HUES6 (cell line): Measurements from ENCODE around the gene SCN8A.
"Not testable (repeated sequence)": the region's sequence is repeated elsewhere in the genome, so short reads cannot be mapped to it uniquely, and the experiment has no call there.

ENCODE experiments used
- H3K27ac ChIP-seq: 2 replicates; pipeline ENCODE4 v1.7.0; 2013; ENCODE audit warnings: low read depth, mild to moderate bottlenecking, low read length, inconsistent platforms
- H3K27me3 ChIP-seq: 2 replicates; pipeline ENCODE4 v1.6.1; 2013; ENCODE audit warnings: low read length; ENCODE audit not compliant: control insufficient read depth, insufficient read depth
- H3K36me3 ChIP-seq: 2 replicates; pipeline ENCODE4 v1.6.1; 2013; ENCODE audit warnings: low read length; ENCODE audit not compliant: control insufficient read depth, insufficient read depth
- H3K4me1 ChIP-seq: 2 replicates; pipeline ENCODE4 v1.6.1; 2013; ENCODE audit warnings: low read length; ENCODE audit not compliant: control insufficient read depth, insufficient read depth
- H3K4me3 ChIP-seq: 2 replicates; pipeline ENCODE4 v1.5.1; 2013; ENCODE audit warnings: low read depth, low read length
- H3K9ac ChIP-seq: one replicate; pipeline ENCODE4 v1.6.1; 2013; ENCODE audit warnings: mild to moderate bottlenecking, low read length
- H3K9me3 ChIP-seq: 2 replicates; pipeline ENCODE4 v1.6.1; 2013; ENCODE audit warnings: low read depth, low read length; ENCODE audit not compliant: control insufficient read depth, insufficient read depth

The SCN8A gene

DNA sequence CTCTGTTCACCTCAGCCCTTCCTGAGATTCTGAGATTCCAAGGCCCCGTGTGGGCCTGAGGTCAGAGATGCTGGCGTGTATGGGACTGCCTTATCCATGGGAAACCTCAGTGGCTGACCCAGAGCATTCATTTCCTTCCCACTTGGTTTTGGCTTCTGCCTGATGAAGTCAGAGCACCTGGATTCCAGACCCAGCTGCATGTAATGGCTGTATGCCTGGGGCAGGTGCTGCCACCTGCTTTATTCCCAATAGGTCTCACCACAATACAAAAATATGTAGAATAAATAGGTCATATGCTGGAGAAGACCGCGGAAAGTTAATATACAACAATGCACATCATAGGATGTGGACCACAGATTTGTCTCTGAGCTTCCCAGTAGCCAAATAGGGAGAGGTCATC, 231.9 kb downstream of the SCN8A start:
- Histone ChIP-seq H3K27me3 (peaks cover 15% of the 10 kb centered on the region), H3K4me1 (peaks cover 20% of the 10 kb centered on the region), H3K27ac (no peak overlapping the region), H3K4me3 (no peak overlapping the region), H3K9ac (no peak overlapping the region), H3K9me3 (no peaks in the 10 kb centered on the region), H3K36me3 (peaks cover 4% of the 10 kb centered on the region; the same call in 1 of the 2 replicates)

DNA sequence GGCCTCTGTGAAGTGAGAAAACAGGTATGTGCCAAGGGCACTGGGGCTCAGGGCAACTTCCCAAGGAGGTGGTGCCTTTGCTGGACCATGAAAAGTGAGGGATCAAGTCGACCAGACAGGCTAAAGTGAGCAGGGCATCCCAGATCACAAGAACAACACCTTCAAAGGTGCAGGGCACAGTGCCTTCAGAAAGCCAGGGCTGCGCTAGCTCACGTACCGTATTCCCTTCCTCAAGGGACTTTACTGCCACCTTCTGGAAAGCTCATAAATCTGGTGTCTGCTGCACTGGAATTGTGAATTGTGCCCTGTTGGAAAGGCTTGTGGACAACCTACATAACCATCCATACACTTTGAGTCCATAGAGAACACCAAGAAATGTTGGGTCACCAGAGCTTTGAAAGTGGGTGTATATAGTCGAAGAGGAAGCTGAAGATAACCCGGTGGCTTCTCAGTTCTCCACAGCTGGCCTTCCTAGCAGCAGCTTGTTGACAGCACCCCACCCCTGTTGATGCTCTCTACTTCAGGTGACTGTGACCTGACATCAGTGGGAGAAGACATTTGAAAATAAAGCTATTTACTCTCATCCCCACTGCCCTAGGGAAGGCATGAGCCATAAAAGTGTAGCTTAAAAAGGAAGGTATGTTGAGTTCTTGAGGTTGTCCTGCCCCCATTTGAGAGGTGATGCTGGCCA, 233.0 kb downstream of the SCN8A start:
- Histone ChIP-seq H3K27me3 (peaks cover 12% of the 10 kb centered on the region; the same call in 1 of the 2 replicates), H3K4me1 (peaks cover 30% of the 10 kb centered on the region), H3K9me3 (no peaks in the 10 kb centered on the region), H3K36me3 (peaks cover 4% of the 10 kb centered on the region; the same call in 1 of the 2 replicates), H3K27ac (no peak overlapping the region), H3K9ac (no peak overlapping the region), H3K4me3 (no peak overlapping the region)

DNA sequence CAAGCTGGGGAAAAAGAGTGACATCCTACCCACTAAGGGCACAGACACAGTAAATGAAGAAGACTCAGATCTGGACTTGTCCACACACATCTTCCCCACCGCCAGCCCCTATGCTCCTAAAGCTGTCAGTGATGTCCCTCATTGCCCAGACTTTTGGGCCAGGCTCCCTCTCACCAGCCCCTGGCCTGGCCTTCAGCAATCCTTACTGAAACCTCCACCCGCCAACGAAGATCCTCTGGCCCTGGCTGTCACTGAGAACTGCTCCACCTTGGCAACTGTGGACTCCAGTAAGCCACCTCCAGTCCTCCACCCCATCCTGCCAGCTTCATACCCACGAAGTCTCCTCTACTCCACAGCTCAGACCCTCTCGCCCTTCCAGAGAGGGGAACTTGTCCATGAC, 234.2 kb downstream of the SCN8A start:
- Histone ChIP-seq H3K36me3 (peaks cover 4% of the 10 kb centered on the region; the same call in 1 of the 2 replicates), H3K4me3 (no peak overlapping the region), H3K4me1 (peaks cover 30% of the 10 kb centered on the region), H3K9ac (no peak overlapping the region), H3K9me3 (no peaks in the 10 kb centered on the region), H3K27me3 (peaks cover 2% of the 10 kb centered on the region; the same call in 1 of the 2 replicates), H3K27ac (no peak overlapping the region)

DNA sequence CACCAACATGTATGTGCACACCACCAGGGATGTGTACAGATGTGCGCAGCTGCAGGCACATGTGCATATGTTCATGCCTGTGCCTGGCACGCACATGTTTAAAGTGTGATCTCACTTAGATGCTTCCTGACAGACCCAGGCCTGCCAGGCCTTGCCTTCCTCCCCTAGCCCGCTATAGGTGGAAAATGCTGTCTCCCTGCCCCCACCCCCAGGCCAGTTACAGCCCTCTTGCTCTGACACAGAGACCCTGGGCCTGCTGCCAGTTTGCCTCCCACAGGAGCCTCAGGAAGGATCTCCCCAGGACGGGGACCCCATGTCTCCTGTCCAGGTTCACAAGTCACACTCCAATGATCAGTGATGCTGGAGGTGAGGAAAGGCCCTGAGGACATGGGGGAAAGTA, 235.8 kb downstream of the SCN8A start:
- Histone ChIP-seq H3K4me3 (no peak overlapping the region), H3K4me1 (peaks cover 41% of the 10 kb centered on the region), H3K36me3 (peaks cover 4% of the 10 kb centered on the region; the same call in 1 of the 2 replicates), H3K9ac (no peak overlapping the region), H3K27me3 (no peaks in the 10 kb centered on the region; the same call in 1 of the 2 replicates), H3K27ac (no peak overlapping the region), H3K9me3 (no peaks in the 10 kb centered on the region)

DNA sequence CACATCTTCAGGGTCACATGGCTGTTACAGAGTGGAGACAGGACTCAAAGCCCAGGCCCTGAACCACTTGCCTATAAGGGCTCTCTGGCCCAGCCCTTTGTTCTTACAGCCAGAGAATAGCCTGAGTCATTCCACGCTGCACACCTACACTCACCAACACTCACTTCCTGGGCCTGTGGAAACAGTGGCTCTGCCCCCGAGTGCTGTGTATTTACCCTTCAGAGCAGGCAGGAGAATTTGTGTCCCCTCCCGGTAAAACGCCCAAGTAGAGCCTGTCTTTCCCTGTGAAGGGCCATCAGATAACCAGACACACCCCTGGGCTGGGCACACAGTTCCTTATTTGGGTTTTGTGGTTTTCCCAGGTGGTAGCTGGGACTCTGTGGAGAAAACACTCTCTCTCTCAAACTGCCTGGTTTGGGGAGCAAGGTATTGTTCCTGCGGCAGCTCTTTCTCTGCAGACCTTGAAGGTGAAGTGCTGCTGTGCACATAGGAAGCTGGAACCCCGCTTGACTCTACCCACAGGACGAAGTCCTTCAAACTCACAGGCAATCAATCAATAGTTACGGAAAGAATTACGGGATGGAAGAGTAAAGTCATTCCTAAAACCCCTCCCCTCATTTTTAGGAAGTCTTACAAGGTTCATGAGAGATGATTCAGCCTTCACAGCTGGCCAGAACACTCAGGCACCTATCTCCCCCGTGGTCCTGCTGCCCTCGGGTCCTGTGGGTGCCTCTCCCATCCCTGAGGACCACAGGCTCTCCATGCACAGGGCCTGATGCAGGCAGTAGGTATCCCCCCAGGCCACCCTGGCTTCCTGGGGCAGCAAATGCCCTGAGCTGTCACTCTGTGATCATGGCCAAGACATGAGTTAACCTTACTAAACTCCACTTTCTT, 237.1 kb downstream of the SCN8A start:
- peak overlapping the region; percentile 31 for H3K9ac ChIP-seq
- no peaks in the 10 kb centered on the region for H3K9me3 ChIP-seq
- H3K27ac ChIP-seq, result peak overlapping the region; percentile 6; the same call in 1 of the 2 replicates
- peaks cover 49% of the 10 kb centered on the region for H3K4me1 ChIP-seq
- H3K36me3 ChIP-seq, result no peaks in the 10 kb centered on the region; the same call in 1 of the 2 replicates
- H3K4me3 ChIP-seq, result no peak overlapping the region
- no peaks in the 10 kb centered on the region for H3K27me3 ChIP-seq

DNA sequence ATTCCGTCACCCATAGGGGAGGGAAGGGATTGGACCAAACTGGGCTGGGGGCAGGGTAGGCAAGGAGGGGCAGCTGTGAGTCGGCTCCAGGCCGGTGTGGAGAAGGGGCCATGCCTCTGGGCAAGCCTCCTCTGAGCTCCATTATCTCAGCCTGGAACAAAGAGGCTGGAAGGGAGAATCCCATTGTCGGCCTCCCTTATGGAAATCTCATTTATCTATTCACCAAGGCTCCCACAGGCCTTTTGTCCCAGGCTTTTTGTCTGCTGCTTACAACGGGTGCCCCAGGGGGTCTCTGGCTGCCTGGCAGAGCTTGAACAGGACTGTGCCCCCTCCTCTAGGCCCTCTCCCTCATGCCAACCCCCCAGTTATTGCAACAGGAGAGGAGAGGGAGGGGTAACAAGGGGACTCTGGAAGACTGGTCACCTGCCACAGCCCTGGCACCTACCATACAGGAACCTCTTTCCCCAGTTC, 238.0 kb downstream of the SCN8A start:
- H3K27me3 ChIP-seq, result no peaks in the 10 kb centered on the region
- H3K9ac ChIP-seq, result peak overlapping the region; percentile 7
- no peaks in the 10 kb centered on the region for H3K9me3 ChIP-seq
- no peak overlapping the region for H3K4me3 ChIP-seq
- 0 out of 2 replicates have a peak overlapping the region, but pooled peaks have one; percentile 6 for H3K27ac ChIP-seq
- no peaks in the 10 kb centered on the region for H3K36me3 ChIP-seq
- peaks cover 53% of the 10 kb centered on the region for H3K4me1 ChIP-seq

DNA sequence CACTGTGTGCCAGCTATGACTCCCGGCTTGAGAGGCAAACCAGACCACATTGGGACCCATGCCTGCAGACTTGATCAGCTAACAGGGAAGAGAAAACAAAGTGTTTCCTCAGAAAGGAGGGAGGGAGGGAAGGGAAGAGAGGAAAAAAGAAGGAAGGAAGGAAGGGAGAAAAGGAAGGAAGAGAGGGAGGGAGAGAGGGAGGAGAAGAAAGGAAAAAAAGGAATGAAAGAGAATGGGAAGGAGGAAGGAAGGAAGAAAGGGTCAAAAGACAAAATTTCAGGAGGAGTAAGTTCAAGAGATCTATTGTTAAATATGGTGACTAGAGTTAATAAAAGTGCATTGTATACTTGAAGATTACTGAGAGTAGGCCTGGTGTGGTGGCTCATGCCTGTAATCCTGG, 238.6 kb downstream of the SCN8A start:
- no peaks in the 10 kb centered on the region for H3K36me3 ChIP-seq
- H3K4me1 ChIP-seq, result peaks cover 57% of the 10 kb centered on the region
- no peaks in the 10 kb centered on the region for H3K27me3 ChIP-seq
- H3K9ac ChIP-seq, result no peak overlapping the region
- H3K4me3 ChIP-seq, result no peak overlapping the region
- no peak overlapping the region for H3K27ac ChIP-seq
- H3K9me3 ChIP-seq, result no peaks in the 10 kb centered on the region

DNA sequence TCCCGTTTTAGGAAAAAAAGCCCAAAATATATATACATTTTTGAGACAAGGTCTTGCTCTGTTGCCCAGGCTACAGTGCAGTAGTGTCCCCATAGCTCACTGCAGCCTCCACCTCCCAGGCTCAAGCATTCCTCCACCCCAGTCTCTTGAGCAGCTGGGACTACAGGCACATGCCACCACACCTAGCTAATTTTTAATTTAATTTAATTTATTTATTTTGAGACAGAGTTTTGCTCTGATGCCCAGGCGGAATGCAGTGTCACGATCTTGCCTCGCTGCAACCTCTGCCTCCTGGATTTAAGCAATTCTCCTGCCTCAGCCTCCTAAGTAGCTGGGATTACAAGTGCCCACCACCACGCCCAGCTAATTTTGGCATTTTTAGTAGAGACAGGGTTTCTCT, 240.8 kb downstream of the SCN8A start:
- not testable (repeated sequence) for H3K4me3 ChIP-seq, H3K9me3 ChIP-seq, H3K9ac ChIP-seq, H3K36me3 ChIP-seq, H3K27me3 ChIP-seq, H3K27ac ChIP-seq
- H3K4me1 ChIP-seq, result peaks cover 68% of the 10 kb centered on the region

DNA sequence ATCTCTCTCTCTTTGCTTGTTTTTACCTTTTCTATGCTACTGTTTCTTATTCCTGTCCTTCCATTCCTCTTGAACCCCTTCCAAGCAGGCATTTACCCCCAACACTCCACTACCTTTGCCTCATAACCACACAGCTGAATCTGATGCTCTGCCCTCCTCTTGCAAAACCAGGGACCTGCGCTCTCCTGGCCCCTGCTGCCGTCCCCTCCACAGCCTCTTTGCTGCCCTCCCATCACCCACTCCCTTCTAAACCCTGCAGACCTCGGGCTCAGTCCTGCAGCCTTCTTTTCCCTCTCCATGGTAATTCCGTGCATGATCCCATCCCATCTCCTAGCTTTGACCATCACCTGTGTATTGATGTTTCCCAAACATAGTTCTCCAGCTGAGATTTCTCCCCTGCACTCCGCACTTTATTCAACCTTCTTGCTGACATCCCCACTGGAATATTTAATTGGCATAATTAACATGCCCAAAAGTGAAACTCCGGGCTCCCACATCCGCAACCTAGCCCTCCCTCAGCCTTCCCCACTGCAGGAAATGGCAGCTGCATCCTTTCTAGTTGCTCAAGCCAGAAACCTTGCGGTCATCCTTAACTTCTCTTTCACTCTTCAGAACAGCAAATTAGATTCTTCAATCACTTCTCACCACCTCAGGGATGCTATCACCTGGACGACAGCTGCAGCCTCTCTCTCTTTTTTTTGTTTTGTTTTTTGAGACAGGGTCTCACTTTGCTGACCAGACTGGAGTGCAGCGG, 241.5 kb downstream of the SCN8A start:
- Histone ChIP-seq H3K4me1 (peaks cover 70% of the 10 kb centered on the region), H3K4me3 (no peak overlapping the region), H3K9ac (no peak overlapping the region), H3K27ac (no peak overlapping the region), H3K36me3 (no peaks in the 10 kb centered on the region), H3K27me3 (no peaks in the 10 kb centered on the region), H3K9me3 (no peaks in the 10 kb centered on the region)

DNA sequence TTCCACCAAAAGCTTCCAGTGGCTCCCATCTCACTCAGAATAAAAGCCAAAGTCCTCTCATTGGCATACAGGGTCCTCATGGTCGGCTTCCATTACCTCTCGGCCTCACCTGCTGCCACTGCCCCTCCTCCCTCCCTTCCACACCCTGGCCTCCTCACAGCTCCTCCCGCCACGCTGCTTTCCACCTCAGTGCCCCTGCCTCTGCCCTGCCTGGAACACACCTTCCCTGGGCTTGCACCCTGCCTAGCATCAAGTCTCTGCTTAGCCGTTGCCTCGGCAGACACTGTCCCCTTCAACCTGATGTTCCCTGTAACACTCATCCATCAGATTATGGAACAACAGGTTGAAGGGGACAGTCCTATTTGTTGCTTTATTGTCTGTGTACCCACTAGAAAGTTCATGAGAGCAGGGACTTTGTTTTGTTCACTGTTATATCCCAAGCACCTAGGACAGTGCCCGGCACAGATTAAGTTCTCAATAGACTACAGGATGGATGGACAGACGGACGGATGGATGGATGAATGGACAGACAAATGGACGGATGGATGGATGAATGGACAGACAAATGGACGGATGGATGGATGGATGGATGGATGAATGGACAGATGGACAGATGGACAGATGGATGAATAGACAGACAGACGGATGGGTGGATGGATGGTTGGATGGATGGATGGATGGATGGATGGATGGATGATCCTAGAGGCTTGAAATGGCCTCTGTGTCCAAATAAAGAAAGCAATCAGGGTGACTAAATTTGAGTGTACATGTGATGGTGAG, 242.6 kb downstream of the SCN8A start:
- H3K27me3 ChIP-seq, result no peaks in the 10 kb centered on the region
- no peak overlapping the region for H3K4me3 ChIP-seq
- H3K9me3 ChIP-seq, result no peaks in the 10 kb centered on the region
- no peaks in the 10 kb centered on the region for H3K36me3 ChIP-seq
- H3K4me1 ChIP-seq, result peaks cover 70% of the 10 kb centered on the region
- H3K27ac ChIP-seq, result no peak overlapping the region
- no peak overlapping the region for H3K9ac ChIP-seq
